ENCODE data around the gene RIPK1.

DNA sequence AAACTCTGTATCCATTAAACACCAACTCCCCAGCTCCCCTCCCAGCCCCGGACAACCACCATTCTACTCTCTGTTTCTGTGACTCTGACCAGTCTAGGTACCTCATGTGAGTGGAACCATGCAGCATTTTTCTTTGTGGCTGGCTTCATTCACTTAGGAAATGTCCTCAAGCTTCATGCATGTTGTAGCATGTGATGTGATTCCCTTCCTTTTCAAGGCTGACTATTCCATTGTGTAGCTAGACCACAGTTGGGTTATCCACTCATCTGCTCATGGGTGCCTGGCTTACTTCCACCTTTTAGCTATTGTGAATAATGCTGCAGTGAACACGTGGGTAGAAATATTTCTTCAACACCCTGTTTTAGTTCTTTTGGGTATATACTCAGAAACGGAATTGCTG, 41.5 kb downstream of the RIPK1 start:
- no peak for TF ChIP-seq CTCF (conservative IDR thresholded peaks at IDR 0.05)
- no peak for TF ChIP-seq EZH2 (IDR thresholded peaks at IDR 0.05; ENCODE audit: low read depth)

Data from PC-9 (cell line).